SK-N-MC (cell line): ENCODE data around the gene ARHGEF17.

Experiments
- EZH2 ChIP-seq: fragments of 200-600 bp; sonication (generic); IDR thresholded peaks from one replicate; pipeline ENCODE4 v1.6.1; 2017; ENCODE audit warnings: antibody characterized with exemption
- FOXP2 ChIP-seq: optimal IDR thresholded peaks from 2 replicates; pipeline ENCODE3; 2011; ENCODE audit warnings: mild to moderate bottlenecking, moderate library complexity; ENCODE audit not compliant: insufficient read depth; ENCODE audit errors: extremely low read length, control extremely low read depth
- POLR2AphosphoS5 ChIP-seq: IDR thresholded peaks from 2 replicates; pipeline ENCODE4 v1.6.1; 2012; ENCODE audit warnings: mild to moderate bottlenecking, low read depth, low read length, borderline replicate concordance

DNA sequence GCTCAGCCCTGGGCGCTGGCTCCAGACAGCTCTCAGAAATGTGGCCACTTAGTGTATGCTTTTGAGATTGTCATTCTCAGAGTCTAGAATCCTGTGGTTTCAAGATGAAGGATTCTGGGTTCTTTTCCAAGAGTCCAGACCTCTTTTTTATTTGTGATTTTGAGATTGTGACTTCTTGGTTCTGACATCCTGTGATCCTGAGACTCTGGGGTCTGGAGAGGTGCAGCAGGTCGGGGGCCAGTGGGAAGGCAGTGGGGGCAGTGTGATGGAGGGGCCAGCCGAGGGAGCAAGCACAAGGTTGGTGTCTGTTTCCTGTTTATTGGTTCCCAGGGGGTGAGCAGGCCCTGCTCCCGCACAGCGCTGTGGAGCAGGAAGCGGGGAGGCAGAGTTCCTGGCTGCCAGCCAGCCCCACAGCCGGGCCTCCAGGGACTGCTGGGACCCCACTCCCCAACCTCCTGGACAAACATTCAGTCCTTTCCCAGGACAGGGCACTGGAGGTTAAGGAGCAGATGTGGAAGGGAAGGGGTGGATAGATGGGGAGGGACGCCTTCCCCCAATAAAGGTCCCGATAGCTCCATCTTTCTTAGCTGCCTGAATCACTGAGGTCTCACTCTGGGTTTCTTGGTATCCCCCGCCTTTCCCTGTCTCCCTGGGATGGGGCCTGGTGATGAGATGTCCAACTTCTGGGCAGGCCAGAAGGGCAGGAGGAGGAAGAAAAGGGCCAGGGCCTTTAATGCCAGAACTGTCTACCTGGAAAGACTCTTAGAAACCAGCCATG is 13.7 kb downstream of the ARHGEF17 start:
- TF ChIP-seq EZH2 (no peak), POLR2AphosphoS5 (no peak), FOXP2 (peak; percentile 89)
